GM10266 (cell line): ENCODE results near the gene TLE2.
A peak's percentile ranks its signal among the peaks of the same experiment; 100 is the strongest.
"Not testable (repeated sequence)": the region's sequence is repeated elsewhere in the genome, so short reads cannot be mapped to it uniquely, and the experiment has no call there.

Experiments
- DNase-seq: peaks from one replicate; pipeline ENCODE4 v3.0.0; 2012; ENCODE audit errors: extremely low spot score
- CTCF ChIP-seq: IDR thresholded peaks from 2 replicates; pipeline ENCODE4 v1.5.1; 2012; ENCODE audit warnings: mild to moderate bottlenecking, low read depth; ENCODE audit not compliant: control insufficient read depth, insufficient read depth; ENCODE audit errors: missing control alignments

The TLE2 gene

GRCh38 chr19:3041327-3041726 lies 12.2 kb upstream of the TLE2 start:
- TF ChIP-seq CTCF = no peak
- no peak for DNase-seq

- TF ChIP-seq CTCF = no peak
- DNase-seq = no peak
These were observed 10.6 kb upstream of the TLE2 start for GRCh38 chr19:3039641-3040077.

- DNase-seq = no peak
- TF ChIP-seq CTCF = no peak
These were observed 10.0 kb upstream of the TLE2 start for GRCh38 chr19:3039125-3039524.

- DNase-seq = no peak
These were observed 9.1 kb upstream of the TLE2 start for GRCh38 chr19:3038214-3038613.

GRCh38 chr19:3036977-3037544 lies 8.0 kb upstream of the TLE2 start:
- not testable (repeated sequence) for DNase-seq

More at GRCh38 chr19:3038214-3038613, 9.1 kb upstream of the TLE2 start:
- no peak for TF ChIP-seq CTCF

- DNase-seq = peak; percentile 92
These were observed 7.3 kb upstream of the TLE2 start for GRCh38 chr19:3036119-3036976.

GRCh38 chr19:3035542-3036118 lies 6.5 kb upstream of the TLE2 start:
- DNase-seq = peak; percentile 100
- no peak for TF ChIP-seq CTCF

More at GRCh38 chr19:3036119-3036976, 7.3 kb upstream of the TLE2 start:
- peak; percentile 14 for TF ChIP-seq CTCF
